ENCODE measurements around the gene CD44.

DNA sequence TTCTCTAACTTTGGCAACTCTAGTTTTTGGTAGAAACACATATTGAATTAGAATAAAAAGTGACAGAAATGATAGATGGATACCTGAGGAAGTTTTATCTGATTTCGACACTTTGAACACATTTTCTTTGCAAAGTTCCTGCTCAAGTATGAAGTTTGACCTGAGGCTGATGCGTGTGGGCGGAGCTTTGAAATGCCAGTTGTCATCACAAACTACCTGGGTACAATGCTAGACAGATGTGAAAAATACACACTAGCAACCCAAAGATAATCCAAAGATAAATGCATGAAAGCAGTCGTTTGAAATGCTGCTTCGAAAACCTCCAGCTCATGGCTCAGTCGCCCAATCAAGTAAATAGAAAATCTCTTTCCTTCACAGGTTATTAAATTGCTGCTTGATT, 54.8 kb downstream of the CD44 start:
- TF ChIP-seq POLR2AphosphoS5 (IDR thresholded peaks at IDR 0.05; ENCODE audit: borderline replicate concordance, low read depth, low read length) (no peak), EZH2 (IDR thresholded peaks at IDR 0.05) (no peak)

All from SK-N-MC (cell line).